Measurements from ENCODE around the gene SIRPG.
"Not testable (repeated sequence)": the region's sequence is repeated elsewhere in the genome, so short reads cannot be mapped to it uniquely, and the experiment has no call there.

Gene SIRPG

DNA sequence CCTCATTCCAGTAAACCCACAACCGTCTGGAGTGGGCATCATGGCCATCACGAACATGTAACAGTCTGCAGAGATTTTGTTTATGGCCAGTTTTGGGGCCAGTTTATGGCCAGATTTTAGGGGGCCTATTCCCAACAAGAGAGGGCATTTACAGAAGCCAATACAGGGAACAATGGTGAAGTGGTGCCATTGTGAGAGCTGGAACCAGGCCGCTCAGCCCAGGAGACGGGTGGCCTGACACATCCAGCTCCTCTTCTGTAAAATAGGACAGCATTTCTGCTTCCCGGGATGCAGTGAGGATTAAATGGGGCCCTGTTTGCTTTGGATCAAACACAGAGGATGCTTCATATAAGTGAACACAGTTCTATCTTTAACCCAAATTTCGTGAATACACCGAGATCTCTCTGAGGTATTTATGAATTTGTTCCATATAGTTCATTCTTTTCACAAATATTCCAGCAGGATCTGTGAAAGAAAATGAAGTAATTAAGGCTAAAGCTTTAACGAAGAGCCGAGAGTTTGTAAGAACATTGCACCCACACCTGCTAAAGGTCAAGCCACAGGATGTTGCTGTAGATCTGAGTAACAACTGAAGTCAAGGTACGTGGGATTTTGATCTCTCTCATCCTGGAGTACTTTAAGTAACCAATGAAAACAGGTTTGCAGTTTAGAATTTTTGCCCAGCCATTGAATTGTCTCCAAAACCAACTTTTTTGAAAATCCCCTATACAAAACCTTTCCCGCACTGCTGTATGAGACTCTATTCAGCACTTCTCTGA is 14.5 kb upstream of the SIRPG start:
- no peak for DNase-seq (ENCODE audit: low read depth)

DNA sequence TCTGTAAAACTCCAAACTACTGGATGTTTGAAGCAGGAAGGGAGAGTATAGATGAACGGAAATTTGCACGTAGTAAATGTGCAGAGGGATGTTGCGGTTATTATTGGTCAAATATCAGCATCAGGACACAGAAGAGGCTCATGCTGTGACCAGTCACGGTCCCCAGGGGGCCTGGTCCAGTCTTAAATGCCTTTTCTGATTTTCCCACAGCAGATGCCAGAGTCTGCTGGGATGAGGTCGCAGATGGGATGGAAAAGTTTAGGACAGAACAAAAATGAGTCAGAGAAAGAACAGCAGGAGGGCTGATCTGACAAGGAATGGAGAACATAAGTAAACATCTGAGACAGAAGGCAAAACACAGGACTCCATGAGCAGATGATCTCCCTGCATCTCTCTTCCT is 11.7 kb upstream of the SIRPG start:
- no peak for DNase-seq (ENCODE audit: low read depth)

DNA sequence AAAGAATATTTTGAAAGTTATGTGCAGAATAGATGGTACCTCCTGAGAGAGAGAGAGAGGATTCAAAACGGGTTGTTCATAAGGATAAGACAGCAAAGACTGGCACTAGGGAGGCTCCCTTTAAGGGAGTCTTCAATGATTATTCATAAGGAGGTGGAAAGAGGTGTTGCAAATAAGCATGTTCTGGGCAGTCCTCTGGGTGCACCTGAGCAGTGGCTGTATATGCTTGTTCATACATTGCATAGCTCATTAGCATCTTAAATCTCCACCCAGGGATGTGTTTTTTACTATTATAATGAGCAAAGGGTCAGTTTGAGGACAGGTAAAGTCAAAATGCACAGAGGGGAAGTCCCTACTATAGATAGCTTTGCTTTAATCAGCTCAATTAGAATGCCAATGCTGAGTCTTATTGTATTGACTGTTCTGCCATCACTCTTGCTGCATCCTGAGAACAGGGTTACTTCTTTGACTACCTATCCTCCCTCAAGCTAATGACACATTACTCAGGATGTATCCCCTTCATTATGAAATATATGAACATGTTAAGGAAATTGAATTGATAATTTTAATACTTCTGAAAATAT is 10.0 kb upstream of the SIRPG start:
- no peak for DNase-seq (ENCODE audit: low read depth)

DNA sequence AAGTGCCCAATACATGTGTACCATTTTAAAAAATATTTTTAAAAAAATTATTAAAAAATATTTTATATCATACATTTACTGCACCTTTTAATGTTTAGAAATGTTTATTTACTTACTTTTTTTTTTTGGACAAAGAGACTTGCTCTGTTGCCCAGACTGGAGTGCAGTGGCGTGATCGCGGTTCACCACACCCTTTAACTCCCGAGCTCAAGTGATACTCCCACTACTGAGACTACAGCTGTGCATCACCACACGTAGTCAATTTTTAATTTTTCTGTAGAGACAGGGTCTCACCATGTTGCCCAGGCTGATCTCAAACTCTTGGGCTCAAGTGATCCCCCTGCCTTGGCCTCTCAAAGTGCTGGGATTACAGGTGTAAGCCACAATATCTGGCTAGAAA is 9.2 kb upstream of the SIRPG start:
- no peak for DNase-seq (ENCODE audit: low read depth)

DNA sequence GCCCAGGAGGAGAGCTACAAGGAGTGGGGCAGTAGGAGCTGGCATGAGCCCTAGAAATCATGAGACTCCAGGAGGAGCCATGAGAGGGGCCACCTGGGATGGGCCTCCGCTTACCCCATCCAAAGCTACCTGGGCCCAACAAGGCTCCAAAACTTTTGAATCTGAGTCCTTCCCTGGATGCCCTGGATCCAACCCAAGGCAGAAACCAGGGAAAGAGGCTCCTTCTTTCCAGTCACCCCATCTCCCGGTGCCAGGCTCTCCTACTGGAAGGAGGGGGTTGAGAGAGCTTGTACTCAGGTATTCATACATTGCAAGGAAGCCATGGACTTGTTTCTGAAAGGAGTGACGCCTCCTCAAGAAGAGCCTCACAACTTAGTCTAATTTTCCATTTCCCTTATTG is 7.8 kb upstream of the SIRPG start:
- no peak for DNase-seq (ENCODE audit: low read depth)

DNA sequence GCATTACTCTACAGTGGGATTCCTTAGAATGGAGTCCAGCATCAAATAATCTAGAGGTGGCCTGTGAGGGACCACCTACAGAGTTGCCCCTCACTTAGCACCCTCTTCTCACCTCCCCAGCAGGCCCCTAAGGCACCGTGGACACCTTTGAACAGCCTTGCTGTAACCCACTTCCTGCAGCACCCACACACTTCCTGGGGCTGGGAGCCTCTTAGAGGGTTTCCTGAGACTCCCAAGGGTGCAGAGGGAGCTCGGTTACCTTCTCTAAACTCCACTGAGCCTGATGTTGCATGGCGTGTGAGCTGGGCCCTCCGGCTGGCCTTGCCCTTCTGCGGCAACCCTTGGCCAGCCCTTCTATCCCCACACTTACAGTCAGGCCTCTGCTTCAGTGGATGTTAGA is 7.3 kb upstream of the SIRPG start:
- no peak for DNase-seq (ENCODE audit: low read depth)

DNA sequence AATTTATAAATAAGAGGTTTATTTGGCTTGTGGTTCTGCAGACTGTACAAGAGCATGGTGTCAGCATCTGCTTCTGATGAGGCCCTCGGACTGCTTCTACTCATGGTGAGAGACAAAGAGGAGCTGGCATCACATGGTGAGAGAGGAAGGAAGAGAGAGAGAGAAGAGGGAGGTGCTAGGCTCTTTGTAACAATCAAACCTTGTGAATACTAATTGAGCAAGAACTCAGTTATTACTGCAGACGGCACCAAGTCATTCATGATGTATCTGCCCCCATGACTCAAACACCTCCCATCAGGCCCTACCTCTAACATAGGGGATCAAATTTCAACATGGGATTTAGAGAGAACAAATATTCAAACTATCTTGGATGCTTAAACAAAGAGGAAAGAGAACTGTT is 6.3 kb upstream of the SIRPG start:
- no peak for DNase-seq (ENCODE audit: low read depth)

DNA sequence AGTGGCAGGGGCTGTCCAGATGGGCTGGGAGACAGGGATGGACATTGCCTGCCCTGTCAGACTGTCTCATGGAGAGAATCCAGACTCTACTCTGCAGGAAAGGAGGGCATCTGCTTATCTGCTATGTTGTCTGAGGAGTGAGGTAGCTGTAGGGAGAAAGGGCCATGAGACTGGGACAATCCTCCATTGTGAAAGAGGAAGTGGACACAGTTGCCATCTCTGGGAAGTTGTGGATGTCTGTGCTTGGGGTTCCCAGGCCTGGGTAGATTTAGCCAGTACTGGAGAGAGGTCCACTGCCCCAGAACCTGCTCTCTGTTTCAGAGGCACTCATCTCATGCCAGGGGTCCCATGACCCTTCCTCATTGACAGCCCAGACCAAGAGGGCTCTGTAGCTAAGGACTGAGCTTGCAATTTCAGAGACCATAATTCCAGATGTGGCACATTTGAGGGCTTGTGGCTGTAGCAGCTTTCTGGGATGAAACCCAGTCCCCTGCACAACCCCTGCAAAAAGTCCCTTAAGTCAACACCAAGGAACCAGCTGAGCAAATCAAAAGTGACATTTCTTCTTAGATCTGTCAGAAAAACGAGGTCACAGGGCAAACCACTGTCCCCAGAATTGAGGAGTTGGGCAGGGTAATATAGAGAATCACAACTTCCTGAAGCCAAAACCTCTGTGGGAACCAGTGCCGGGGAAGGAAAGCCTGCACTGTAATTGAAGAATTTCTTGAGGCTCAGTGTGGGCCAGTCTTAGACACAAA is 4.1 kb upstream of the SIRPG start:
- DNase-seq (ENCODE audit: low read depth) = no peak

DNA sequence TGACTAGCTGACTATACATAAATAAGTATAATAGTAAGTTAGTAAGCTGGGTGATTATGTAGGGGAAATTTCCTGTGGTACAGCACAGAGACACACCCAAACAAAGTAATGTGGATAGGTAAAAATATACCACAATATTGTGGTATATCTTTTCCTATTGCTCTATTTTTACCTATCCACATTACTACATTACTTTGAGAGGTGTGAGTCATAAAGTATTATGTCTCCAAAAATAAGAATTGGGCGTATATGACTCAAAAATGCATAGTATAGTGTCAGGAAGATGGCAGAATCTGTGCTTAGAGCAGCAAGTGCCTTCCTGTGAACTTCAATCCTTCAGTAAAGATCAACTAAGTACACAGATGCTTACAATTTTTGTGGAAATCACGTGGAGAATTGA is 2.7 kb upstream of the SIRPG start:
- DNase-seq (ENCODE audit: low read depth) = no peak

DNA sequence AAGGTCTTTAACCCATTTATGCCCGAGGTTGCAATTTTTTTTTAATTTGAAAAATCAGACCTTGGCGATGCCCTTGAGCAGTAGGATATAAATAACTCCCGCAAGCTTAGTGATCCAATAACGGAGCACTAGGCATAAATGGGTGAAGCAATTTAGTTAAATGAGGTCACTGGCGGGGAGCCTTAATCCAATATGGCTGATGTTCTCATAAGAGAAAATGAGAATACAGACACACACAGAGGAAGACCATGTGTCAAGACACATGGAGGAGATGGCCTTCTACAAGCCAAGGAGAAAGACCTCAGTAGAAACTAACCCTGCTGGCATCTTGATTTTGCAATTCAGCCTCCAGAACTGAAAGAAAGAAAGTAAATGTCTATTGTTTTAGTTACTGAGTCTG is 735 bp downstream of the SIRPG start:
- no peak for DNase-seq (ENCODE audit: low read depth)

DNA sequence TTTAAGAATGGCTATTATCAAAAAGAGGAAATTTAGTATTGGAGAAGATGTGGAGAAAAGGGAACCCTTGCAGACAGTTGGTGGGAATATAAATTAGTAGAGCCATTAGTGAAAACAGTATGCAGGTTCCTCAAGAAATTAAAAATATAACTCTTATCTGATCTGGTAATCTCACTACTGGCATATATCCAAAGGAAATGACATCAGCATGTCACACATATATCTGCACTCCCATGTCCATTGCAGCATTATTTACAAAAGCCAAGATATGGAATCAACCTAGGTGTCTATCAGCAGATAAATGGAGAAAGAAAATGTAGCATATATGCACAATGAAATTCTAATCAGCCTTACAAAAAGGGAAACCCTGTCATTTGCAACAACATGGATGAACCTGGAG is 2.6 kb downstream of the SIRPG start:
- DNase-seq (ENCODE audit: low read depth) = no peak

DNA sequence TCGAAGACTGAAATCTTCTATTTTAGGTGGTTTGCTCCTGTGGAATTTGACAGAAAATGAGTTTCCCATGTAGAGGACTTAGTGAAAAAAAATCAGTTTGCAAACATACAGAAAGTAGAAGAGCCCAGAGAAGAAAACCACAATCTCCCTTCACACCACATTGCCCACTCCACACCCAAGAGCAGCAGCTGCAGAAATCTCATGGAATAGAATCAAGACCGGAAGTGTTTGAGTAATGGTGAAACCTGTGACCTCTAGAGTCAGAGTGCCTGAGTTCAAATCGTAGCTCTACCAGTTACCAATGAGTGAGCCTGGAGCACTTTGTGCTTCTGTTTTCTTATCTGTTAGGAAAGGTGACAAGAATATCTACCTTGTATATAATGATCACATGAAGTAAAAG is 4.6 kb downstream of the SIRPG start:
- DNase-seq (ENCODE audit: low read depth) = no peak

DNA sequence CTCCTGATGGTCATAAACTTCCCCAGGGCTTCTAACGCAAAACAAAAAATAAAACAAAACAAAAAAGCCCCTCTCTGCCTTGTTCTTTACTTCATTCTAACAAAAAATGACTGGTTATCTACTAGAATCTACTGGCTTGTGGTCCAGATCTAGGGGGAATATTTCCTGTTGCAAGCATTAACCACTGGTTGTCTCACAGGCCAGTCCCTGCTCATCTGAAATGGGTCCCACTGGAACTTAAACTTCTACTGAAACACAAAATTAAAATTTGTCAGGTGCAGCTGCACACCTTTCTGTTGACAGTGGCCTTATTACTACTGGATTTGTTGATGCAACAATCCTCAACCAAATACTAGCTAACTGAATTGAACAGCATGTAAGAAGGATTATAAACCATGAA is 5.5 kb downstream of the SIRPG start:
- no peak for DNase-seq (ENCODE audit: low read depth)

DNA sequence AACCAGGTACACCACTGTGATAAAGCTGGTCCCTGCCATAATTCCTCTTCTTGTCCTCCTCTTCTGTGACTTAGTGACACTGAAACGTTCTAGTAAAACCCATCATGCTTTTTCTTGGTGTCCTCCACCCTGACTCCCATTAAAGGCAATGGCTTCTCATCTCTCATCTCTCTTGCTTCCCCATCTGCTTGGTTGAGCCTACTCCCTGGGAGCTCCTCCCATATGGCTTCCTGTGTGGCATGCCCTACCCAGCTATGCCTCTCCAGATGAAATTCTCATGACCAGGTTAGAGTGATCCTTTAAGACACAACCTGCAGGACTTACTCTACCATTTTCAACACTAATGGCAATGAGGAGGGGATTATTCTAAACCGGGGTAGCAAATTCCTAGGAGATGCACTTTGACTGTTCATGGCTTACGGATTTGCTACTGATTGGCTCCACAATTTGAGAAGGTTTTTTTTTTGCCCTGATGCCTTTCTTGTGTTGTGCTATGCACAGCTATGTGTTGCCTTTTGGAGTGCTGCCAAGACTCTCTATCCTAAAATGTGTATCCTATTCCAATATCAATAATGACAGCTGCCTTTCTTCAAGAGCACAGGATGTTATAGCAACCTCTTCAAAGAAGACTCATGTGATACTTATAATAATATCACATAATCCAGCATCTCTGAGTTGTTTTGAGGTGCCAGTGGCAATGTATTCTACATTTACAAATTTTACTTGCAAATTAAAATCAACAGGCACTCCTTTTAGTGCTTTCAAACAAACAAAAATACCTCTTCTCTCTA is 6.1 kb downstream of the SIRPG start:
- DNase-seq (ENCODE audit: low read depth) = no peak

DNA sequence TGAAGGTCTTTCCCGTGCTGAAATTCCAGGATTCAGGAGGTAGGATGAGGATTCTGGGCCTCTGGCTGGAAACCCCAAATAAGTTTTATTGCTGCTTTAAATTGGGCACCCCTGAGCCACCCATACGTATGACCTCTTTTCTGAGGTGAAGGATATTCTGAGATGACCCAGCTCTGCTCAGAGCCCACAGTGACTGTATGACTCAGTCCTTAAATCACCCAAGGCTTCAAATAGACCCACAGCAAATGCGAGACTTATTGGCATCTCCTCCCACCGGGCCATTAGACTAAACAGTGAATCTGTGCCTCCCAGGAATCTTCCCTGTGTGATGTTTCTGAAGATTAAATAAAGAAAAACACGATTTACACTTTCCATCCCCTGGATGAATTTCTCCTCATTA is 9.5 kb downstream of the SIRPG start:
- DNase-seq (ENCODE audit: low read depth) = no peak

DNA sequence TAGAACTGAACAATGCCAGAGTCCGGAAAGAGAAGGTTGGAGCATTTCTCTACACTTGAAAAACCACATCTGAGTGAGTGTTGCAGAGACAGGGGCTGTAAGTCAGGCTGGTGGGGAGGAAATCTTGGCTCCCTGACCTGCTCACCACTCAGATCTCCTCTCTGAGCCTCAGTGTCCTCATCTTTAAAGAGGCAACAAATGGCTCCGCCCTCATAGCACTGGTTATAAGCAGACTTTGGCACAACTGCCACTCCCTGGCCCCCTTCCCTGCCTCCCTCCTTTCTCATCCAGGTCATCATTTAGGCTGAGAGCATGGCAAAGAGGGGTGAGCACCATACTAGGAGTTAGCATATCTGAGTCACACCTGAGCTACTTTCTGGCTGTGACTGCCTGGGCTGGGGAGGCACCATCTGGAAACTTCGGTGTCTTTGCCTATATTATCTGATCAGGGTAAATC is 10.6 kb downstream of the SIRPG start:
- no peak for DNase-seq (ENCODE audit: low read depth)

DNA sequence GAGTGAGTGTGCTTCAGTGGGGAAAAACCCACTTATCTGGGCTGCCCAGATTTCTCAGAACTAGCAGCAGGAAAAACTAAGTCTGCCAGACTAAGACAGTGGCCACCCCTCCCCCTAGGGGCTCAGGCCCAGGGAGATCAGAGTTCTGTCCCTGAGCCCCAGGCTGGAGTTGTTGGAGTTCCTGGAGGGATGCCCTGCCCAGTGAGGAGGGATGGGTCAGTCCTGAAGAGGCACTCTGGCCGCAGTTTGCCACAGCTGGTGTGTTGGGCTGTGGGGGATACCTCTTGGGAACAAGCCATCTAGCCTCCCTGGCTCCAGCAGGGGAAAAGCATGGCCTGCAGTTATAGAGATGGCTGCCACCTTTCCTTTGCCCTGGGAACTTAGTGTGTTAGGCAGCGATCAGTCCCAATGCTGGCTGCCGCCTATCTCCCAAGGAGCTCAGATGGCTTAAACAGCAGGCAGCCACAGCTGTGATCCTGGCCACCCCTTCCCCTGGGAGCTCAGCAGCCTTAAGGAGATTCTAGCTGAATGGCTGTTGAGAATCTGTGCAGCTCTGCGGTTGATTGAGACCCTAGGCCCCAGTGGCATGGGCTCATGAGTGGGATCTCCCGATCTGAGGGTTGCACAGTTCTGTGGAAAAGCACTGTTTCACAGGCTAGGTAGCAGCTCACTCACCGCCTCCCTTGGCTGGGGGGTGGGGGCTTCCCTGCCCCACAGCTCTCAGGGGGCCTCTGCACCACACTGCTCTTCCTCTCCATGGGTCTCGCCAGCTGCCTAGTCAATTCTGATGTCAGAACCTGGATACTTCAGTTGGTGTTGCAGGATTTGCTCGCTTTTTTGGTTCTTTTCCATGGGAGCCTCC is 13.2 kb downstream of the SIRPG start:
- DNase-seq (ENCODE audit: low read depth) = no peak

DNA sequence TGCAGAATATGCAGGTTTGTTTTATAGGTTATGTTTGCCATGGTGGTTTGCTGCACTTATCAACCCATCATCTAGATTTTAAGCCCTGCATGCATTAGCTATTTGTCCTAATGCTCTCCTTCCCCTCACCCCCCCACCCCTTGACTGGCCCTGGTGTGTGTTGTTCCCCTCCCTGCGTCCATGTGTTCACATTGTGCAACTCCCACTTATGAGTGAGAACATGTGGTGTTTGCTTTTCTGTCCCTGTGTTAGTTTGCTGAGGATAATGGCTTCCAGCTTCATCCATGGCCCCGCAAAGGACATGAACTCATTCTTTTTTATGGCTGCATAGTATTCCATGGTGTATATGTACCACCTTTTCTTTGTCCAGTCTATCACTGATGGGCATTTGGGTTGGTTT is 18.9 kb downstream of the SIRPG start:
- DNase-seq (ENCODE audit: low read depth) = not testable (repeated sequence)

DNA sequence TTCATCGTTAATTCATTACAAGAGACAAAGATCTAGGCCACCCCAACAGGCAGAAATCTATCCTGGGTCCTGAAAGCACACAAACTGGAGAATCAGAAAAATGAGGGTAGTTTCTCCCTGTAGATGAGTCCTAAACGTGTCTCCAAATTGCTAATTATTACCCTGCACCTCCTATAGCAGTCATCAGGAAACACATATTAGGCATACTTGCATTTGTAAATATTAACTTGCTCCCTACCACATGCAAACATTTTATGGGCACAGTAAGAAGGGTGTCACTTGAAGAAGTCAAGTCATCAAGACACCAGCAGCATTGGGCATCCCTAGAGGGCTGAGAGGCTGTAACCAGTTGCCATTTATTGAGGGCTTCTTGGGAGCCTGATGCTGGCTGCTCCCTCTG is 19.8 kb downstream of the SIRPG start:
- DNase-seq (ENCODE audit: low read depth) = no peak

DNA sequence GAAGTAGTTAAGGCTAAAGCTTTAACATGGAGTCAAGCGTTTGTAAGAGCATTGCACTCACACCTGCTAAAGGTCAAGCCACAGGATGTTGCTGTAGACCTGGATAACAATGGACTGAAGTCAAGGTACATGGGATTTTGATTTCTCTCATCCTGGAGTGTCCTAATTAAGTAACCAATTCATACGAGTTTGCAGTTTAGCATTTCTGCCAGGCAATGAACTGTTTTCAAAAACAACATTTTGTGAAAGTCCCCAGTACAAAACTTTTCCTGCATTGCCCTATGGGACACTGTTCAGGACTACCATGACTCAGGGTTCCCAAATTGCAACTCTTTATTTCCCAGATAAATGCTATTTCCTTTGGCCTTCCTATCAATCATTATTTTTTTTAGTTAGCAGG is 20.4 kb downstream of the SIRPG start:
- DNase-seq (ENCODE audit: low read depth) = no peak

DNA sequence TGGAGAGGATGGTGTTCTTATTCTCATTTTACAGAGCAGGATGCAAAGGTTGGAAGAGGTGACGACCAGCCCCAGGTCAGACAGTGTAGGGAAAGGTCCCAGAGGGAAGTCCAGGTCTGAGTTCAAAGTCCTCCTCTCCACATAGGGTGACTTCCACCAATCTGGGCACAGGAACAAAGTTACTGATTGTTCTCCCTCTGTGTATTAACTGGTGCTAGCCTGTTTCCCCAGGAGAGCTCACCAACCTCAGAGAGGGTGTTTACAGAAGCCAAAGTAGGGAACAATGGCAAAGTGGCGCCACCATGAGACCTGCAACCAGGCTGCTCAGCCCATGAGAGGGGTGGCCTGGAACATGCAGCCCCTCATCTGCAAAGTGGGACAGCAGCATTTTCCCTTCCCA is 21.0 kb downstream of the SIRPG start:
- DNase-seq (ENCODE audit: low read depth) = no peak

All from fibroblast of gingiva (primary cell).